HG02678 (cell line): ENCODE data around the gene BPIFB1.

Experiments used
- ATAC-seq: cut with Tn5 transposase; IDR thresholded peaks from one replicate; pipeline ENCODE4 v1.9.1; 2021; ENCODE audit warnings: mild to moderate bottlenecking, moderate library complexity; ENCODE audit not compliant: unreplicated experiment

The BPIFB1 gene

GRCh38 chr20:33272155-33272873 lies 10.7 kb upstream of the BPIFB1 start:
- ATAC-seq, result no peak

- ATAC-seq, result no peak
These were observed 9.7 kb upstream of the BPIFB1 start for GRCh38 chr20:33273117-33273851.

- ATAC-seq, result no peak
These were observed 7.8 kb upstream of the BPIFB1 start for GRCh38 chr20:33275215-33275614.

DNA sequence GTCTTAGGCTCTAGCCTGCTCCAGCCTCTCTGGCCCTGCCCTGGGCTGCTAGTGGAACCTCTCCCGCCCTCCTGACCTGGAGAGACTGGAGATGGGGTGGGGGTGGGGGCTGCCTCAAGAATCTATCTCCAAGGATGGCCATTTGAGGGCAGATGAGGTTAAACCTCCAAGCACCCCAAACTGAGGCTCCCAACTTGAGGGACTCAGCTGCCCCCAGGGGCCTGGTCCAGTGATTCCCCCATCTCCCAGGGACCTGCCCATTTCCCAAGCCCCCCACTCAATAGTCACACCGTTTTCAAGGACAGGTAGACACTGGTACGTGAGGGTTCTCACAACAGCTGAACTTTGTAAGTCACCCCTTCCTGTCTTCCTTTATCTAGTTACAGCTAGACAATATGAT lies 7.1 kb upstream of the BPIFB1 start:
- no peak for ATAC-seq

GRCh38 chr20:33276303-33277113 lies 6.5 kb upstream of the BPIFB1 start:
- no peak for ATAC-seq

DNA sequence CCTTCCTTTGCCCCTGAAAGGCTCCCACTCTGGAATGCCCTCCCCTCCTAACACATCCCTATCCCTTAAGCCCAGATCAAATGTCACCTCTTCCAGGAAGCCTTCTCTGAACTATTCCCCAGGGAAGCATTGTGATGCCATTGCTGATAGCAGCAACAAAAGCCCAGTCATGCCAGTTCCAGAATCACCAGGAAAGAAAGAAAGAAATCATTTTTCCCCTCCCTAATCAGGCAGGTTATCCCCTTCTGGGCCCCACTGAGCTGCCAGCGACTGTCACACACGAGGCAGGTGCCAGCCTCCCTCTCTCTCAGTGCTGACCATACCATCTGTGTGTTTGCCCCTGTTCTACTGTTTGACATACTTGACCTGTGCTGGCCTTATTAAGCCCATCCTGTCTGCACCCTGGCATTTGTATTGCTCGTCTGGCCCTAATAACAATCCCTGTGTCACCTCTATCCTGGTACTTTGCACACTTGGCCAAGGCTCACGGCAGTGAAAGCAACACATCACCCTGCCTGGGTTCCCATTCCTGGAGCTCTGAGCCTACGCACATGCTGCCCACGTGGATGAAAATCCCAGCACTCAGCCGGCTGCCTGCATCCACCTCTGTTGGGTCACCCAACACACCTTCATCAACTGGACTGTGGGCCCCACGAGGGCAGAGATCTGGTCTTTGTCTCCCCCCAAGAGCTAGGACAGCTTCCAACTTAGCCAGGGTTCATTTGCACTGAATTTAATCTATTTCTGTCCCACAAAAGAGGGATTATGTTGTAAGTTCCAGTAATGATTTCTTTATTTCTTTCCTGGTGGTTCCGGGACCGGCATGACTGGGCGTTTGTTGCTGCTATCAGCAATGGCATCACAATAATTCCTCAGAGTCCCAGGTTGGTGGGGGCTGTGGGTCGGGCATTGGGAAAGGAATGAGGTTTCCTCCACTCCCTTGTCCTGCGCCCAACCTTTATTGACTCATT lies 5.3 kb upstream of the BPIFB1 start:
- no peak for ATAC-seq

DNA sequence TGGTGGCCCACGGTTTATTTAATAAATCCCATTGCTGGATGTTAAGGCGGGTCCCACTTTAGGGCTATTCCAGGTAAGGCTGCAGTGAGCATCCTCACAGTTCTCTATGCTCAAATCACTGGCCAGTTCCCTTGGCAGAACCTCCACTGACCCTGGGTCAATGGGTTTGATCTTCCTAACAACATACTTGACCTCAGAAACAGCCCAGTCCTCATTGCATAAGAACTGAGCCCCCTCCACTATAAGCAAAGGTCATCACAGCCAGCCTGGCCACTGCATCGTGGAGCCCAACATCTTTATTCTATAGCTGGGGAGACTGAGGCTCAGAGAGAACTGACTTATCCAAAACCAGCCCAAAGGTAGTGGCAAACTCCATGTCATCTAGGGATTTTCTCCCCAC lies 4.3 kb upstream of the BPIFB1 start:
- no peak for ATAC-seq

DNA sequence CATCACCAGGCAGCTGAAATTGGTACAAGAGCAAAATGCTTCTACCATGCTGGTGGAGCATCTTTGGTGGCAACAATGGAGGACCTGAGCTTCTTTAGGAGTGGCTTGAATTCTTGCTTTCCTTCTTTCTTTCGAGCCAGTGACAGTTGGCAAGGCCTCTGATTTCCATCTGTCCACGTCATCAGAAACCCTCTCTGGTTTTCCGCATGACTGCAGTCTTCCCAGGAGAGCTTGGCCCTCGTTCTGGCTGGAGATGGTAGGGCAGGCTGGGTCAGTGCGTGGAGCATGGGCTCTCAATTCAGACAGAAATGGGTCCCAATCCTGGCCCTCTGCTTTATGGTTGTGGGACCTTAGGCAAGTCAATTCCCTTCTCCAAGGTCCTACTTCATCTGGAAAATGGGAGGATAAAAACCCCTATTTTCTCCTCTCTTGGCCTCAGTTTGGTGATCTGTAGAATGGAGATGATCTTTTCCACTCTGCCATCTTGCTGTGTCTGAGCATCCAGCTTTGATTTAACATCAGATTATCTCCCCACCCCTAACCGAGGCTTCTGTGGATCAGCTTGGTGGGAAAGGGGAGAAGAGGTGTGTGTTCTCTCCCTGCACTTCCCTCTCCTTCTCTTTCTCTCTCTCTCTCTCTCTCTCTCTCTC lies 3.6 kb upstream of the BPIFB1 start:
- ATAC-seq, result no peak

- no peak for ATAC-seq
These were observed 2.9 kb upstream of the BPIFB1 start for GRCh38 chr20:33280000-33280680.

DNA sequence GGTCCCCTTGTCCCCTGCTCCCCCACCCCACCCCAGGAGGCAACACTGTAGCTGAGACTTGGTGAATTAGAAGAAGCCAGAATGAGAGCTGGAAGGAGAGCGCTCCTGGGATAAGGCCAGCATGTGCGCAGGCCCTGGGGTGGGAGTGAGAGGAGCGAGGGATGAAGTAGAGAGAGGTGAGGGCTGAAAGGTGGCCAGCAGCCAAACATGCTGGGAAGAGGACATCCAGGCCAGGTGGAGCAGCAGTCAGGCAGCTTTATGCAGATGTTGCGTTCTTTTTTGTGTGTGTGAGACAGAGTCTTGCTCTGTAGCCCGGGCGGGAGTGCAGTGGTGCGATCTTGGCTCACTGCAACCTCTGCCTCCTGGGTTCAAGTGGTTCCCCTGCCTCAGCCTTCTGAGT lies 2.2 kb upstream of the BPIFB1 start:
- no peak for ATAC-seq

- no peak for ATAC-seq
These were observed 1.4 kb upstream of the BPIFB1 start for GRCh38 chr20:33281550-33282146.

DNA sequence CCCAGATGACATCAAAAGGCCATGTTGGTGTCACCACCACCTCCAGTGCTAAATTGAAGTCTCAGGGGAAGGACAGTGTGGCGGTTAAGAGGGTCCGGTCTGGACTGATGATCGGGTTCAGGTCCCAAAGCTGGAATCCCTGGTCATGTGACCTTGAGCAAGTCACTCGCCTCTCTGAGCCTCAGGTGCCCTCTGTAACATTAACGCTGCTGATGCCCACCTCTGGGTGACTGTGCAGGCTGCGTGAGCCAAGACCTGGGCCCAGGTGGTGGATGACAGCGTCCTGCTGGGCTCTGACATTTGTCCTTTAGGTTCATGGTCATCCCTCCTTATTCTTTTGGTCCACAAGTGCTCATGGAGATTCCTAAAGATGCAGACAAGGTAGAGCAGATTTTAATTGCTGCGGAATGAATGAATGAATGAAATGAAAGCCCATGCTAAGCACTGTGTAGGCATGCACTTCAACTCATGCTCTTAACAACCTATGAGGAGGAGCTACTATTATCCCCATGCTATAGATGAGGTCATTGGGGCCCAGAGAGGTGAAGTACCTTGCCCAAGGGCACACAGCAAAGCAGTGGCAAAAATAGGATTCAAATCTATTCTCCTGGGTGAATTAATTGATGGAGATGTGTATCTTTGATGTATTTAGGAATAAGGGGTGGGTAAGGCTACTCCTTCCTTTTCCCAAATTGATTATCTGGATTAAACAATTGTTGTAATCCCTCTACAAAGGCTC lies 649 bp upstream of the BPIFB1 start:
- no peak for ATAC-seq

DNA sequence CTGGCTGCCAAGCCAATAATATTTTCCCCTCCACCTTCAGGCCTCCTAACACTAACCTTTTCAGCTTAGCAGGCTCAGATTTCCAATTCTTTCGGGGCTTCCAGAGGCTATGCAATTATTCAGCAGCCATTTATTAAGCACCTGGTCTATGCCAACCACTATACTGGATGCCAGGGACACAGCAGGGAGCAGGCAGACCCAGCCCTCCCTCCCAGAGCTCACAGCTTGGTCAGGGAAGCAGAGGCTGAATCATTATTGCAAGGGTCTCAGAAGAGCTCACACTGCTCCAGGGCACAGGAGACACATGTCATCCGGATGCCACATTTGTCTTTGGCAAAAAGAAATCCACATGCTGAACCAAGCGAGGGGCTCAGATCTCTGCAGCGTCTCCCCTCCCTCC lies 1.3 kb downstream of the BPIFB1 start:
- no peak for ATAC-seq

- no peak for ATAC-seq
These were observed 1.9 kb downstream of the BPIFB1 start for GRCh38 chr20:33284937-33285336.

- no peak for ATAC-seq
These were observed 3.0 kb downstream of the BPIFB1 start for GRCh38 chr20:33285861-33286495.

DNA sequence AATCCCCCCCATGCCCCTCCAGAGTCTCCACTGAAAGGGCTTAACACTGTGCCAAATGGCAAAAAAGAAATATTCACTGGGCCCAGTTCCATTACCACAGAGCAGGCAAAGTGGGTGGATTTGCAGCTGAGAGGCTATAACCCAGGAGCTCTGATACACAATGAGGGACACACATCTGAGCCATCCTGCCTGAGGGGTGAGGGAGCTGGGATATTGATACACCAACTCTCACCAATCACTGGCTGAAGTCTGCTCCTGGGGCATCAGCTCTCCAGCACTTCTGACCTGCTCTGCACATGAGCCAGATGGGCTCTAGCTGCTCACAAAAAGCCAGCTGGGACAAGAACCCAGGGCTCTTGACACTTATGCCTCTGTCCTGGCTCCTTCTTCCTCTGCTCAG lies 4.9 kb downstream of the BPIFB1 start:
- no peak for ATAC-seq

GRCh38 chr20:33290852-33291251 lies 7.8 kb downstream of the BPIFB1 start:
- no peak for ATAC-seq

DNA sequence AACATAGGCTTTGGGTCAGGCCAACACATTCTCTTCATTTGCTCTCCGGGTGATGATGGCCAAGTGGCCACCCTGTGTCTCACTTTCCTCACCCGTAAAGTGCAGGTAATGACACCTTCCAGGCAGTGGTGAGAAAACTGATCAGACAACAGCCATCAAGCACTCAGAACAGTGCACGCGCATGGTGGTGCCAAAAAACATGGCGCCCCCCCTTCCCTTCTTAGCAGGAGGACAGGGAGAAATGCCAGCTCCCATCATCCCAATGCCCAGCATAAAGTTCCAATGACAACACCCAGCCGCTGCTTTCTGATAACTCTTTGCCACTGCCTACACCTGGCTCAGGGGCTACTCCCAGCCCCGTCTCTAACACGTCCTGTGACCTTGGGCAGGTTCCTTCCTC lies 8.4 kb downstream of the BPIFB1 start:
- ATAC-seq, result no peak
